Measurements from ENCODE around the gene LRRC42.
"Not testable (repeated sequence)": the region's sequence is repeated elsewhere in the genome, so short reads cannot be mapped to it uniquely, and the experiment has no call there.

The LRRC42 gene

GRCh38 chr1:53943090-53943489 lies 3.1 kb upstream of the LRRC42 start:
- DNase-seq = no peak

GRCh38 chr1:53943490-53944043 lies 2.6 kb upstream of the LRRC42 start:
- DNase-seq = no peak

- no peak for DNase-seq
Measured at GRCh38 chr1:53944469-53945182, 1.5 kb upstream of the LRRC42 start.

- no peak for DNase-seq
Measured at GRCh38 chr1:53945183-53945432, 1.0 kb upstream of the LRRC42 start.

GRCh38 chr1:53945433-53946251 lies 508 bp upstream of the LRRC42 start, which contains the start of gene IFT25:
Gene IFT25, minus strand, starts transcription at chr1:53945699. Its CDS starts 5,617 bp downstream, at chr1:53940082.
- peak; percentile 96 to 98 for DNase-seq

GRCh38 chr1:53947172-53947907 lies 1.2 kb downstream of the LRRC42 start:
- no peak for DNase-seq

- DNase-seq = no peak
Measured at GRCh38 chr1:53948291-53948690, 2.1 kb downstream of the LRRC42 start.

- peak in 1 of 2 donors; percentile 43 for DNase-seq
Measured at GRCh38 chr1:53949023-53949990, 3.2 kb downstream of the LRRC42 start.

GRCh38 chr1:53951697-53952096 lies 5.5 kb downstream of the LRRC42 start:
- no peak for DNase-seq

GRCh38 chr1:53954128-53954527 lies 8.0 kb downstream of the LRRC42 start:
- DNase-seq = no peak

- DNase-seq = no peak
Measured at GRCh38 chr1:53956308-53957168, 10.4 kb downstream of the LRRC42 start.

- DNase-seq = no peak
Measured at GRCh38 chr1:53957194-53957818, 11.2 kb downstream of the LRRC42 start.

- DNase-seq = peak in 1 of 2 donors; percentile 72
Measured at GRCh38 chr1:53959664-53960250, 13.6 kb downstream of the LRRC42 start.

- no peak for DNase-seq
Measured at GRCh38 chr1:53962395-53962794, 16.2 kb downstream of the LRRC42 start.

GRCh38 chr1:53963460-53963859 lies 17.3 kb downstream of the LRRC42 start:
- no peak for DNase-seq

- no peak for DNase-seq
Measured at GRCh38 chr1:53964109-53964508, 18.0 kb downstream of the LRRC42 start.

- no peak for DNase-seq
Measured at GRCh38 chr1:53966794-53967193, 20.6 kb downstream of the LRRC42 start.

GRCh38 chr1:53967409-53968124 lies 21.4 kb downstream of the LRRC42 start:
- DNase-seq = no peak

- DNase-seq = no peak
Measured at GRCh38 chr1:53968125-53968513, 22.0 kb downstream of the LRRC42 start.

GRCh38 chr1:53969323-53969722 lies 23.2 kb downstream of the LRRC42 start:
- DNase-seq = not testable (repeated sequence)
